WI38 (cell line): ENCODE results near the gene NKX6-2.

Experiments
- H3K4me3 ChIP-seq: 2 replicates; pipeline ENCODE4 v1.5.1; 2011; ENCODE audit warnings: low read depth, mild to moderate bottlenecking, control low read depth, low read length
- TF ChIP-seq, protein P1 (sequence below): IDR thresholded peaks from 2 replicates; pipeline ENCODE4 v1.5.1; 2012; ENCODE audit warnings: low read depth, mild to moderate bottlenecking, control low read depth, low read length

Gene NKX6-2

DNA sequence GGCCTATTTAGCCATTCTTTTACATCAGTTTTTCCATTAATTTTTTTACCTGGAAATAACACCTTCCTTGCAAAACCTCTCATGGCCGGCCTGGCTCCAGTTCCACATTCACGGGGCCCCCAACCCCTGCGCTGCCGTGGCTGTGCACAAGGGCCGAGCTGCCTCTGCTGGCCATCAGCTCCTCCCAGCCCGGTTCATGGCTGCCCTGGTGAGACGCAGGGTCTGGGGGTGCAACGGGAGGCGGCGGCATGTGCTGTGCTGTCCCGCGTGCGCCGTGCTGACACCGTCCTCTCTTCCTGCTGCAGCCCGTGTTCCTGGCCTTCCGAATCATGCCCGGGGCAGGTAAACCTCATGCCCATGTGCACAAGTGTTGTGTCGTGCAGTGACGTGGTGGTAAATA, 4.4 kb downstream of the NKX6-2 start:
- TF ChIP-seq, protein P1, sequence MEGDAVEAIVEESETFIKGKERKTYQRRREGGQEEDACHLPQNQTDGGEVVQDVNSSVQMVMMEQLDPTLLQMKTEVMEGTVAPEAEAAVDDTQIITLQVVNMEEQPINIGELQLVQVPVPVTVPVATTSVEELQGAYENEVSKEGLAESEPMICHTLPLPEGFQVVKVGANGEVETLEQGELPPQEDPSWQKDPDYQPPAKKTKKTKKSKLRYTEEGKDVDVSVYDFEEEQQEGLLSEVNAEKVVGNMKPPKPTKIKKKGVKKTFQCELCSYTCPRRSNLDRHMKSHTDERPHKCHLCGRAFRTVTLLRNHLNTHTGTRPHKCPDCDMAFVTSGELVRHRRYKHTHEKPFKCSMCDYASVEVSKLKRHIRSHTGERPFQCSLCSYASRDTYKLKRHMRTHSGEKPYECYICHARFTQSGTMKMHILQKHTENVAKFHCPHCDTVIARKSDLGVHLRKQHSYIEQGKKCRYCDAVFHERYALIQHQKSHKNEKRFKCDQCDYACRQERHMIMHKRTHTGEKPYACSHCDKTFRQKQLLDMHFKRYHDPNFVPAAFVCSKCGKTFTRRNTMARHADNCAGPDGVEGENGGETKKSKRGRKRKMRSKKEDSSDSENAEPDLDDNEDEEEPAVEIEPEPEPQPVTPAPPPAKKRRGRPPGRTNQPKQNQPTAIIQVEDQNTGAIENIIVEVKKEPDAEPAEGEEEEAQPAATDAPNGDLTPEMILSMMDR = no peak
- no peak overlapping the region for H3K4me3 ChIP-seq

DNA sequence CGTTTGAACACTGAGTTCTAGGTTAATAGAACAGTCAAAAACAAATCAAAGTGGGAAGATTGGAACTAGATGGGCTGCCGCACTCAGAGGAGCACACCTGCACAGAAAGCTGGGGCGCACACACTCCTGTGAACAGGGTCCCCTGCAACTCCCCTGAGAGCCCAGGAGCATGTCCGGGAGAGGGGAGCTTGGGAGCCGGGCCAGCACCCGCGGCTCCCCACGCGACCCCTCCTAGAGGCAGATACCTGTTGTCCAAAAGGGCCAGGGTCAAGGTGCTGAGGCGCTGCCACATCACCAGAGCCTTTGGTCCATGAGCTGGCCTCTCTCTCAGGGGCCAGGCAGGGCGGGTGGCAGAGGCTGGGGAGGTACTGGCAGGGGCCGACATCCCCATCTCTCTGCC, 5.6 kb downstream of the NKX6-2 start:
- no peak overlapping the region for H3K4me3 ChIP-seq
- TF ChIP-seq, protein P1 = no peak

DNA sequence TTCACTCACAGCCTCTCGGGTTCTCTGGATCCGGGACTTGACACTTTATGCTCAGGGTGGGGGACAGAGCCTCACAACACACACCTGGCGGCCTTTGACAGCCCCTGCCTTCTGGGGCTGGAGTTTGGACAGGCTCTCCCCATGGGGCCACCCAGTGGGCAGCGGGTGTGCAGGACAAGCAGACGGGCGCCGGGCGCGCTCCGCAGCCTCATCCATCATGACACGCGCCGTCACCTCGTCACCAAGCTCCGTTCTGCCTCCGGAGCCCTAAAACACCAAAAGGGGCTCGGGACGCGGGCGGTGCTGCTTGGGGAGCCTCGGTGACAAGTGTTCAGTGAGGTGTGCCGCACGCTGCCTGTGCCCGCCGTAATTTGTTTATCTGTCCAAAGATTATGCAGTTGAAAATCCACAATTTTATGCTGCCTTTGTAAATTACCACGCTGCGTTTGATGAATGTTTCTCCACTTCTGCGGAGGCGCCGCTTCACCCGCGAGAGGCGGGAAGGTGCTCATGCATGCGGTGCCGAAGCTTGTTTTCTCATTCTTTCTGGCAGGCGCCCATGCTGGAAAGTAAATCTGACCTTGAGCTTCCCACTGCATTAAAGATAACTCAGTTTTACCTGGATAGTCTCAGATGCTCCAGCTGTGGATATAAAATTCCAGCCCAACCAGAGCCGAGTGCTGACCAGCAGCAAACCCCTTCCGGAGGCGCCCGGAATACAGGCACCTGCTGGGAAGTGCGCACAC, 6.2 kb downstream of the NKX6-2 start:
- TF ChIP-seq, protein P1 = no peak
- no peak overlapping the region for H3K4me3 ChIP-seq

DNA sequence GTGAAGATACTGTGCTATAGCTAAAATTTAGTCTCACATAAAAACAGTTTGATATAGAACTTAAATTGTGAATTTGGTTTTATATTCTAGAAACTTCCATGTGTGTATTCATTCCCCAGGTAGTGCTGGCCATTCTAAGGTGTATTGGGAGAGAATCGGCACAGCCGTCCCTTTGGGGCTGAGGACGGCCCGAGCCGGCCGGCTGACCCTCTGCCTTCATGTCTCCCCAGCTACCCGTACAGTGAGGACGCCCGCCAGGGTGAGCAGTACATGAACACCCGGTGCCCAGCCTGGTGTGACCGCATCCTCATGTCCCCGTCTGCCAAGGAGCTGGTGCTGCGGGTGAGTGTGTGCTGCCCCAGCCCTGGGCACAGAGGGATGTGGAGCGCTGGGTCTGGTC, 8.5 kb downstream of the NKX6-2 start:
- no peak overlapping the region for H3K4me3 ChIP-seq
- TF ChIP-seq, protein P1 = no peak

DNA sequence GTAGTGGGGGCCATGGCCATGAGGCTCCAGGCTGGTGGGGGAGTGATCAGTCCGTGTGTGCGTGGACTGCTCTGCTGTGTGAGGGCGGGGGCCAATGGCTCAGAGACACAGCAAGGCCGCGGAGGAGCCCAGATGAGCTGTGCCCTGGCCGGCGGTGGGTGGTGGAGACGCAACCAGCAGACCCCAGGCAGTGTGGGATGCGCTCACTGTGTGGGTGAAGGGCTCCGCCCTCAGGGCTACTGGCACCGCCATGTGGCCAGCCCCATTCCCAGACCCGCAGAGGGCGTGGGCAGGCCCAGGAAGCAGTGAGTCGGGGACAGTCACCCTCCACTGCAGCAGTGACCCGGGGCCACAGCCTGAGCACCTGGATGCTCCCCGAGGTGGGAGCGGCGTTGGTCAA, 9.1 kb downstream of the NKX6-2 start:
- TF ChIP-seq, protein P1 = no peak
- no peak overlapping the region for H3K4me3 ChIP-seq

DNA sequence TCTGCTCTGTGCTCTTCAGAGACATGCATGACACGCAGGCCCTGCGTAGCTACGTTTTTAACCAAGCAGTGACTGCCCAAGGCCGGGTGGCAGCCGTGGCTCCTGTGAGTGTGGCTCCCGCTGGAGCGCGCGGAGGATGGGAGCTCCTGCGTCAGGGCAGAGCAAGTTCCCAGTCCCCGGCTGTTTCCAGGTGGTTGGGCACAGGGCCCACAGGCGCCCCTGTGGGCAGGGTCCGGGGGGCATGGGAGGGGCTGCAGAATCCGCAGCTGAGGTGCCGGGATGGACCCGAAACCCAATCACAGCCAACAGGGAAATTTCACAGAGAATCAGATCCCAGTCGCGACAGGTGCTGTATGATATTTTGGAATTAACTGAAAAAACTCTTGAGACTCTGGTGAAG, 9.8 kb downstream of the NKX6-2 start:
- no peak overlapping the region for H3K4me3 ChIP-seq
- TF ChIP-seq, protein P1 = no peak

DNA sequence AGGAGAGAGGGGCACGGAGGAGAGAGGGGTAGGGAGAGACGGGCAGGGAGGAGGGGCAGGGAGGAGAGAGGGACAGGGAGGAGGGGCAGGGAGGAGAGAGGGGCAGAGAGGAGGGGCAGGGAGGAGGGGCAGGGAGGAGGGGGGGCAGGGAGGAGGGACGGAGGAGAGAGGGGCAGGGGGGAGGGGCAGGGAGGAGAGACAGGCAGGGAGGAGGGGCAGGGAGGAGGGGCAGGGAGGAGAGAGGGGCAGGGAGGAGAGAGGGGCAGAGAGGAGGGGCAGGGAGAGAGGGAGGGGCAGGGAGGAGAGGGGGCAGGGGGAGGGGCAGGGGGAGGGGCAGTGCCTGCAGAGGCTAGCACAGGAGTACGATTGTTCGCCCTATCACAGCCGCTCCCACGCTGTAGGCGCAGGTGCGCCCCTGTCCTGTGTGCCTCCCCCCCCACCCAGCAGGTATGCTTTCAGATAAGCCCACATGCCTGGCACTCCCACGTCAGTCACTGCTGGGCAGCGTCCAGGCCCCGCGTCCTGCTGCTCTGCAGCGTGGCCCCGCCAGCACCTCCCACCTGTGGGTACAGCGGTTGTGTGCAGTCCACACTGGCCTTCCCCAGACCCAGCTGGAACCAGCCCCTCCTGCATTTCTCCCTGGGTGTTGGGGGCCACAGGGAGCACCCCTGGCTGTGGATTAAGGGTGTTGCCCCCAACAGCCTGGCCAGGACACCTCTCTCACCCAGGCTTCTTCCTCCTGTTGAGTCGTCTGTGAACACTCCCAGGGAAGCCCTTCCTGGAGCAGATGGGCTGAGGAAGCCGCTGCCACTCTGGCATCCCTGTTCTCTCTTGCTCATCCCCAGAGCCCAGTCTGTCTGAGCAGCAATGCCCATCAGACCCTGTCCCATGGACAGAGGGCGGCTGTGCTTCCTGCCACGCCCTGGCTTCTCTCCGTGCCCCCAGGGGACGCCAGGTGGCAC, 10.8 kb downstream of the NKX6-2 start:
- TF ChIP-seq, protein P1 = no peak
- no peak overlapping the region for H3K4me3 ChIP-seq
